ELF-1 (cell line): ENCODE data around the gene FBXO31.

Source experiments
- DNase-seq: peaks from one replicate; pipeline ENCODE4 v3.0.0-alpha.2; 2016; ENCODE audit warnings: low read depth, low spot score

Gene FBXO31

GRCh38 chr16:87329436-87330256 lies 53.9 kb downstream of the FBXO31 start:
- no peak for DNase-seq

- no peak for DNase-seq
Observed at GRCh38 chr16:87328846-87329245, 54.7 kb downstream of the FBXO31 start.

GRCh38 chr16:87327798-87328495 lies 55.6 kb downstream of the FBXO31 start:
- DNase-seq, result no peak

- DNase-seq, result no peak
Observed at GRCh38 chr16:87326151-87326571, 57.4 kb downstream of the FBXO31 start.

GRCh38 chr16:87325423-87325858 lies 58.1 kb downstream of the FBXO31 start:
- no peak for DNase-seq

GRCh38 chr16:87324411-87325275 lies 58.9 kb downstream of the FBXO31 start:
- DNase-seq, result peak; percentile 64

GRCh38 chr16:87323727-87324410 lies 59.7 kb downstream of the FBXO31 start:
- DNase-seq, result no peak

- DNase-seq, result no peak
Observed at GRCh38 chr16:87322833-87323726, 60.5 kb downstream of the FBXO31 start.

- no peak for DNase-seq
Observed at GRCh38 chr16:87322360-87322759, 61.2 kb downstream of the FBXO31 start.

- DNase-seq, result no peak
Observed at GRCh38 chr16:87321336-87322107, 62.1 kb downstream of the FBXO31 start.

GRCh38 chr16:87320510-87321227 lies 62.9 kb downstream of the FBXO31 start:
- no peak for DNase-seq

GRCh38 chr16:87319997-87320491 lies 63.5 kb downstream of the FBXO31 start:
- no peak for DNase-seq

- DNase-seq, result no peak
Observed at GRCh38 chr16:87319011-87319410, 64.6 kb downstream of the FBXO31 start.

- no peak for DNase-seq
Observed at GRCh38 chr16:87317750-87318644, 65.6 kb downstream of the FBXO31 start.

- DNase-seq, result peak; percentile 98
Observed at GRCh38 chr16:87316923-87317749, 66.4 kb downstream of the FBXO31 start, which contains the start of gene C16orf95. C16orf95 (minus strand) TSS chr16:87317392; CDS start chr16:87317242, 150 bp downstream.

GRCh38 chr16:87316450-87316922 lies 67.1 kb downstream of the FBXO31 start:
- no peak for DNase-seq
